Endothelial cell of hepatic sinusoid (primary cell): Measurements from ENCODE around the gene SSU72.

ENCODE experiments used
- in situ Hi-C: cut with HindIII; loops from 2 replicates; pipeline ENCODE4 v1.10.0; 2017; ENCODE audit warnings: low sequenced_read_pairs

SSU72 gene

DNA sequence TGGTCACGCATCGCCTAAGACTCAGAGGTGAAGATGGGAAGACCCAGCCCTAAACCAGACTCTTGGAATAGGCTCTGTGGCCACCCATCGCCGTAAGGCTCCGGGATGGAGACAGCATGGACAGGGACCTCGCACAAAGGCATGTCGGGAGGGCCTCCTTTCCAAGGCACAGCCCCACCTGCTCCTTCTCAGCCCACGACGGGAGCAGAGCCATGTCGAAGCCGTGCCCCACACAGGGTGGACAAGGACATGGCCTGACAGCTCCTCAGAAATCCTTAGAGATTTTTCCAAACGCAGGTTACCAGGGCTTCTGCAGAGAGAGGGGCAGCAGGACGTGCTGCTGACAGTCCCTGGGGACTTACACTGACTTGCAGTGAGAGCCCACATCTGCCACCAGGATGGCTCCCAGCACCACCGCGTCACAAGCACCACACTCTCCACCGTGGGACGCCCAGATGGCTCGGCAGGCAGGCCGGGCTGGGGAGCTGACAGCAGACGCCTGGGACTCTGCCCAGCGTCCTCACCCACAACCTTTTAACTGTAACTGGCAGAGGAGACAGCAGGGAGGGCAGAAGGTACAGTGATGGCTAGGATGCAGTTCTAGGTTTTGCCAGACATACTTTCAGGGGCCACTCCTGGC is 12.0 kb downstream of the SSU72 start:
- in situ Hi-C loops = loop anchor here (5.0 kb wide), 1 partner anchor 55 kb away; the partner anchor contains the start of gene MIB2

DNA sequence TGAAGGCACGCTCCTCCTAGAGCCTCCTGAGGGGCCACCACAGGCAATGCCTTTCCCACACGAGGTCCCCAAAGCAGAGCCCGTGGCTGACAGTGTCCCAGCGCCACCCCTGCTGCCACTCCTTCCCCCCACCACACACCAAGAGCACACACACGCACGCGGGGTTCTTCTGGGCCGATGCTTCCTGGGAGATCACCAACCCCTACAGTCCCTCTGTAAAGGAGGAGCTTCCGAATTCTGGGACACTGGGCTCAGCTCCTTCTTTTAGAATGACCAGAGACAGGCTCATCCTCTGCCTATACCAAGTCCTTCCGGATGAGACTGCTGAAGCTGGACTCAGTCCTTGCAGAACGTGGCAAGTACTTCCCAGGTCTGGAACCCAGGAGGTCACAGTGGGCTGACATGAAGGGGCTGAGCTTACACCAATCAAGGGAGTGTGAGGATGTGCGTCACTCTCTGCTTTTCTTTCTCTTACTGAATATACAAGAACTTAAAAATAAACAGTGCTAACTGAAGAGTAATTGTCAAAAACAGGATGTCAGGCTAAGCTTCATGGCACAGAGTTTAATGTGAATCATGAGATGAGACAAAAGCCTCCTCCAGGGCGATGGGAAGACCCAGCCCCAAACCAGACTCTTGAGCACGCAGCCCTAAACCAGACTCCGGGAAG is 12.7 kb downstream of the SSU72 start:
- in situ Hi-C loops = loop anchor here (5.0 kb wide), 1 partner anchor 55 kb away; the partner anchor contains the start of gene MIB2

DNA sequence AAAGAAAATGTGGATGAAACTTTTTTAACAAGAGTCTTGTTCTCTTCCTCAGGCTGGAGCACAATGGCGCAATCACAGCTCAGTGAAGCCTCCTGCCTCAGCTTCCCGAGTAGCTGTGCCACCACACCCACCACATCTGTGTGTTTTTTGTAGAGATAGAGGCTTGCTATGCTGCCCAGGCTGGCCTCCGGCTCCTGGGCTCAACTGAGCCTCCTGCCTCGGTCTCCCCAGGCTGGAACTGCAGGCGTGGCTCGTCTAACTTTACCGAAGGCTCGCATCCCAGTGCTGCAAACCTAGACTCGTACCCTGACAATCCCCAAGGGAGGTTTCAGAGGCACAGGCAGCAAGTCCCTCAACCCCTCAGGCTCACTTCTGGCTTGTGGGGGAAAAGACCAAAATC is 14.5 kb downstream of the SSU72 start:
- in situ Hi-C loops = loop anchor here (5.0 kb wide), 1 partner anchor 57 kb away; the partner anchor contains the start of gene MIB2

DNA sequence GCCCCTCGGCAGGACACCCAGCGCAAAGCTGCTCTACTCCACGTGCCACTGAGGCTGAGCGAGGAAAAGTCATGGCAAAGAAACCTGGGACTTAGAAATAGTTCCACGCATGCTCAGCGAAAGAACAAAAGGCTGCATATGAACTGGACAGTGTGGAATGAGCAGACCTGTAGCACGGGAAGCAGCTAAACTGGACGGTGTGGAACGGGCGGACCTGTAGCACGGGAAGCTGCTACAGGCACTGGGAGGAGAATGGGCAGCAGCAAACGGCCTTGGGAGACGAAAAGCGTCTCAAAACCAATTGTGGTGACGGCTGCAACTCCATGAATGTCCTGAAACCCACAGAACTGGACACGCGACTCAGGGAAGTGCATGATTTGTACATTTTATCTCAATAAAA is 15.6 kb downstream of the SSU72 start:
- in situ Hi-C loops = loop anchor here (10.0 kb wide), 1 partner anchor 184 kb away; the partner anchor contains the start of gene AURKAIP1

DNA sequence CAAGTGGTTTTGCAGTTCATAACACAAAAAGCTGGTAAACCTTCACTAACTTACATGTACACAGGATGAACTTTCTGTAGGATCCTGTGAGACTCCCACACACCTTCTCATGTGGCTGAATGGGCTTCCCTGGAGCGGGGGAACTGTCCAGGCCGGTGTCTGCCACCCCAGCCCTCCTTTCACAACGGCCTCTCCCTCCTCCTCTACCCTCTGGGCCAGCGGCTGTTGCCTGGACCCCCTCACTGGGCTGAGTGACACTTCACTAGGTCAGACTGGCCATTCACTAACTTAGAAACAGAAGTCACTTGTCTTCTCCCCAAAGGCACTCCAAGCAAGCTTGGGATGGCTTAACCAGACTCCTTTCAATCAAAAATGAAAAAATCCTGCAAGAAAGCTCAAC is 16.1 kb downstream of the SSU72 start:
- in situ Hi-C loops = loop anchor here (10.0 kb wide), 1 partner anchor 184 kb away; the partner anchor contains the start of gene AURKAIP1

DNA sequence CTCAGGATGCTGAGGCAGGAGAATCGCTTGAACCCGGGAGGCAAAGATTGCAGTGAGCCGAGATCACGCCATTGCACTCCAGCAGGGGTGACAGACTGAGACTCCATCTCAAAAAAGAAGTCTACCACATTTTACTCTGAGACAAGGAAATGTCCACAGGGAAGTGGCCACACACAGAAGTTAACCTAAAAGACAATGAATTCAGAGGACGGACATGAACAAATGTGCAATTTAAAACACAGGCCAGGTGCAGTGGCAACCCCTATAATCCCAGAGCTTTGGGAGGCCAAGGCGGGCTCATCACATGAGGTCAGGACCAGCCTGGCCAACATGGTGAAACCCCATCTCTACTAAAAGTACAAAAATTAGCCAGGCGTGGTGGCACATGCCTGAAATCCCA is 17.0 kb downstream of the SSU72 start:
- in situ Hi-C loops = loop anchor here (10.0 kb wide), 1 partner anchor 183 kb away; the partner anchor contains the start of gene AURKAIP1

DNA sequence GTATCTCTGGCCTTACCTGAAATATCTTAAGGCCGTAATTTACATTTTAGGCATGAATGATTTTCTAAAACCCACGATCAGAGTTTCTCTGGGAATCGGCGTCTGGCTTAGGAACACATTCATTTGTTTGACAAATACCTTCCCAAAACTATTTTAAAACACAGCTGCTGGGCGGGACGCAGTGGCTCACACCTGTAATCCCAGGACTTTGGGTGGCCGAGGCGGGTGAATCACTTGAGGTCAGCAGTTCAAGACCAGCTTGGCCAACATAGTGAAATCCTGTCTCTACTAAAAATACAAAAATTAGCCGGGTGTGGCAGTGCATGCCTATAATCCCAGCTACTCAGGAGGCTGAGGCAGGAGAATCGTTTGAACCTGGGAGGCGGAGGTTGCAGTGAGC is 17.7 kb downstream of the SSU72 start:
- in situ Hi-C loops = loop anchor here (10.0 kb wide), 1 partner anchor 182 kb away; the partner anchor contains the start of gene AURKAIP1

DNA sequence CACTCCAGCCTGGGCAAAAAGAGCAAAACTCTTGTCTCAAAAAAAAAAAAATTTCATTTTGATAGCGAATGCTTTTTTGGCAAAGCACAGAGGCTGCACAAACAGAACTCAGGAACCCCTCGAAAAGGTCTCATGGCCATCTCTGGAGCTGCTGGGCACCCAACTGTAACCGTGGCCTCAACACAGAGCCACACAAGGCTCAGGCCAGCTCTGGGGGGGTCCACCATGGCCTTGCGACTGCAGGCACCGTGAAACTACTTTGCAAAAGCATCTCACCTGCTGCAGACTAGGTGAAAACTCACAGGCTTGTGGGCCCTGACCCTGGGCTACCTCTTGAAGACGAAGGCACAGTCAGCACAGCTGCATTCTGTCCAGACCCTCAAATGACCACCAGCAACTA is 18.2 kb downstream of the SSU72 start:
- in situ Hi-C loops = loop anchor here (10.0 kb wide), 1 partner anchor 182 kb away; the partner anchor contains the start of gene AURKAIP1

DNA sequence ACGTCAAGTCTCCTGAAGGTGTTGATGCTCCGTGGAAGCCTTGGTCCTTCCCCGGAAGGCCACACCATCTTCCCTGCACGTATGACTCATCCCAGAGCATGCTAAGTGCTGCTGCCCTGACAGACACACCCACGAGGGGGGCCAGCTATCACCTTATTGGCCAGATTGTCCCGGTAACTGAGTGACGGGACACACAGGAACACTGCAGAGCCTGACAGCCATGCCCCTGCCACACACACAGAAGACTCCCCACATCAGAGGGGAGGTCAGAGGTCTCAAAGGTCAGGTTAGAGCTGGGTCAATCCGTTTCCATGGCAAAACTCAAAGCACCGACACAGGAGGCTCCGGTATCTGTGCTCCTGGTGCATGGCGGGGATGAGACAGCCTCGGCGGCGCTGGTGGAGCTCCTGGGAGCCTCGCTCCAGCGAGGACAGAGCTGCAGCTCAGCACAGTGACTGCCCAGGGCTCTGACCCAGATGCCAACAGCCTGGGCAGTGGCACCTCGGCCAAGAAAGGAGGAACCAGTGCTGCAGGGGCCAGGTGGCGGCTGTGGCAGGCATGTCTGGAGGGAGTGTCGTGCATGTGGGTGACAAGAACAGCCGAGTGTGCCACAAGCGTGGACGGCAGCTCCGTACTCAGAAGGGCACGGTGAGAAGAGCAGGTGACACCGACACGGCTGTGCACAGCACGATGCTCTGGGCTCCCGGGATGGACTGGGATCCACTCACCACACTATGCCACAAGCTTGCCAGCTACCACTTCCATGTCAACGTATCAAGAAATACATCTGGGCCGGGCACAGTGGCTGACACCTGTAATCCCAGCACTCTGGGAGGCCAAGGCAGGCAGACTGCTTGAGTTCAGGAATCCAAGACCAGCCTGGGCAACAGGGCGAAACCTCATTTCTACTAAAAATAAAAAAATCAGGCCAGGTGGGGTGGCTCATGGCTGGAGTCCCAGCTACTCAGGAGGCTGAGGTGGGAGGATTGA is 19.4 kb downstream of the SSU72 start:
- in situ Hi-C loops = loop anchor here (10.0 kb wide), 1 partner anchor 180 kb away; the partner anchor contains the start of gene AURKAIP1

DNA sequence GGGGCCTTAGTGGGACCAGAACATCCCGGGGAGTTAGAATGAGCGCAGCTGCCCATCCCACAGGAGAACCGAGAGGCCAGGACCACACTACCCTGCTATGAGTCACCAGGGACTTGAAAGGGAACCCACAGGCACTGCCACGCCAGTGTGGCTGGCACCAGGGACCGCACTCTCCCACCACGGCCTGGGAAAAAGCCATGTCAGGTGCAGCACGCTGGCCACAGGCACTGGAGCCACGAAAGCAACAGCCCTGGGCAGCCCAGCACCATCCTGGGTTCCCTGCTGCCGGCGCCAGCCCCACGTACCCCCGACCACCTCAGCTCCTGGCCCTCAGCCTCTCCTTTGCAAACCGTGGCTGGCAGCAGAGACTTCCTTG is 20.1 kb downstream of the SSU72 start:
- in situ Hi-C loops = loop anchor here (10.0 kb wide), 1 partner anchor 180 kb away; the partner anchor contains the start of gene AURKAIP1

DNA sequence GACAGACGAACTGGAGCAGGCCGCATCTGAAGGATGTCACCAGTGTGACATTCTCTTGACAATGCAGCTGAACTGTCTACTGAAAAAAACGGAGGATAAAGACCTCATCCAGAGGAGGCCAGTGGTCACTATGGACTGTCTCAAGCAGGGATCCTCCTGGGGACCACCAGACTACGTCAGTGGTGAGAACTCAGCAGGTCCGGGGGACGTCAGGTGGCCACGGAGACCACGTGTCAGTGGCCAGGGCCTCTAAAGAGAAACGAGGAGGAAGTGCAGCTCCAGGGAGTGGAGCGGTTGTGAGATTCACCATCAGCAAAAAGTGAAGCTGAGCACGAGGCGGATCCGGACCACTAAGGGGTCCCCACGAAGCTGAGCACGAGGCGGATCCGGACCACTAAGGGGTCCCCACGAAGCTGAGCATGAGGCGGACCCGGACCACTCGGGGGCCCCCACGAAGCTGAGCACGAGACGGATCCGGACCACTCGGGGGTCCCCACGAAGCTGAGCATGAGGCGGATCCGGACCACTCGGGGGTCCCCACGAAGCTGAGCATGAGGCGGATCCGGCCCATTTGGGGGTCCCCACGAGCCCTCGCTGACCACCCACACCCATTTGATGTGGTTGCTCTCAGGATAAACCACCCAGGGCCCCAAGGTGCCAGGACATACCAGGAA is 20.7 kb downstream of the SSU72 start:
- in situ Hi-C loops = loop anchor here (10.0 kb wide), 1 partner anchor 179 kb away; the partner anchor contains the start of gene AURKAIP1

DNA sequence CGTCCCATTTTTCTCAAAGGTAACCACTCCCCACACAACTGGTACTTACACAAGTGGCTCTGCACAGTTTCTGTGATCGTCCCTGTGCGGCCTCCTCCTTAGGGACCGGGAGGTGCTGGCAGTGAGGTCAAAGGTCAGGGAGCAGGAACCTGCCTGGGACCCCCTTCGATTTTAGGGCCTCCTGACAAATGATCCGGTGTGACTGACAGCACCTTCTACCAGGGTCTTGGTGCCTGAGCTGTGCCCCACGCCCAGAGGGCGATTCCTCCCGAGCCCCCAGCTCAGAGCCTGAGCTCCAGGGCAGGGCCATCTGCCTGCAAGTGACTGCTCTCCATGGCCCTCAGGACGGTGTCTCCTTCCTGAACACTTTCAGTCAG is 22.4 kb downstream of the SSU72 start:
- in situ Hi-C loops = loop anchor here (10.0 kb wide), 1 partner anchor 177 kb away; the partner anchor contains the start of gene AURKAIP1

DNA sequence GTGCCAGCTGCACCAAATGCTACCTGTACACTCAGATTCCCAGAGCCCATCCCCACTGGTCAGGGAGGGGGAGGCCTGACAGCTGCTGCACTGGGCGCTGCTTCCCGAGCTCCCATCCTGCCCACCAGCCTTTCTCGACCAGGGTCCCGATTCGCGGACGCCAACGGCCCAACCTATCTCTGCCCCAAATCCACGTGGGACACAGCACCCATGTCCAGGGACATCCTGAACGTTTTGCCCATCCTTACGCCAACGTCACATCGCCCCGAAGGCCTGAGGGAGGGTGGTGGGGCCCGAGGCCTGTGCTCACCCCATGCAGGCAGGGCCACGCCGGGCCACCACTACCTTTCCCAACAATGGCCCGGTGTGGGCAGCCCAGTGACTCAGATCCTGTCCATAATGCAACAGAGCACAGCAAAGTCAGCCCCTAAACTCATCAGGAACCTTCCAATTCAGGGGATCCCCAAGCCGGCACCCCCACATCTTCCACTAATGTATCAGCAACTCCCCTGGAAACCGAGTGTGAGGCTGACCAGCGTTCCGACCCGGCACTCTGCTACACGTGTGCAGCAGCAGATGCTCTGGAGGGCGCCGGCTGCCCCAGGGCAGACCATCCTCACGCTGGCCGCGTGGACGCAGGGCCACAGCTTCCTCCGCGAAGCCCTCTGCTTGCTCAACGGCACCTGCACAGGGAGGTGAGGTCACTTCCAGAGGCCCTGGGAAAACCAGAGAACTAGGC is 23.0 kb downstream of the SSU72 start:
- in situ Hi-C loops = loop anchor here (10.0 kb wide), 1 partner anchor 177 kb away; the partner anchor contains the start of gene AURKAIP1

DNA sequence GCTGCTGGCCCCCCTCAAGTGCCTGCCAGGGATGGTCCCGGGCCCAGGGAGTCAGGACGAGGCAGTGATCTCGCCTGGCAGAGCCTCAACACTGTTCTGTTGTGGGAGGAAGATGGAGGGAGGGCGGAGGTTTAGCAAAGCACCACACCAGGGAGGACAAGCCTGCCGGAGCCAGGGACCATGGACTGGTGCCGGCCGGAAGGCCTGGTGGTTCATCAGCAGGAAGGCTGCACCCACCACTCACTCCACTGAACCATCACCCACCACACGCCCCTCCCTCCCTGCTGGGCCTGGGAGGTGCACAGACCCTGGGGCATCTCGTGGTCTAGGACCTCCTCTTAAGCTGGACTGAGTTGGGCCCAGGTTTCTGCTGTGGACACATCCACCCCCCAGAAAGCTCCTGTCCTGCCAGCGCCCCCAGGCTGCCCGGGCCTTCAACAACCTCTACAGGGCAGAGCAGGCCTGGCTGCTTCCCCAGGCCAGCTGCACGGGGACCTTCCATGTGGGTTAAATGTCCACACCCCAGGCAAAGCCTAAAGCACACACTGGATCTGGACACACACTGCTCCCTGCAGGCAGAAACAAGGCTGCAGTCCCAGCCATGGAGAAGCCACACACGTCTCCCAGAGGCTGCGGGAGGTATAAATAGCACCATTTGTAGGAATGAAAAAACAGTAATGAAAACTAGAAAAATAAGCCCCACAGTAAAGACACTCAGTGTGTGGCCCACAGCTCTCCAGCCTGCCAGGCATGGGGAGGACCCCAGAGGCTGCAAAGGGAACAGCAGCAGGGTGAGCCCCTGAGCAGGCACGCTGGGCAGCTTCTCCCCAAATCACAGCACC is 23.9 kb downstream of the SSU72 start:
- in situ Hi-C loops = loop anchor here (10.0 kb wide), 1 partner anchor 176 kb away; the partner anchor contains the start of gene AURKAIP1

DNA sequence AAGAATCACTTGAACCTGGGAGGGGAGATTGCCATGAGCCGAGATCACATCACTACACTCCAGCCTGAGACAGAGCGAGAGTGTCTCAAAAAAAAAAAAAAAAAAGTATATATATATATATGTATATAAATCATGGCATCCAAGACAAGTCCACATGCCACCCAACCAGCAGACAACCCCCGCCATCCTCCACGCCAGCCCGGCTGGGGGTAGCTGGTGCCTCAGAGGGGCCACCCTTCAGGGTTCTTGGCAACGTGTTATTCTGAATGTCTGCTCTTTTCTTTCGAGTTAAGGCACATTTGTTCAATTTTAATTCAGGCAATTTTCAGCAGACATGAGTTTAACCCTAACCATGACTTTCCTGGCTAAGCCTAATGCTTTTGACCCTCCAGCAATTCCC is 24.6 kb downstream of the SSU72 start:
- in situ Hi-C loops = loop anchor here (10.0 kb wide), 1 partner anchor 175 kb away; the partner anchor contains the start of gene AURKAIP1

DNA sequence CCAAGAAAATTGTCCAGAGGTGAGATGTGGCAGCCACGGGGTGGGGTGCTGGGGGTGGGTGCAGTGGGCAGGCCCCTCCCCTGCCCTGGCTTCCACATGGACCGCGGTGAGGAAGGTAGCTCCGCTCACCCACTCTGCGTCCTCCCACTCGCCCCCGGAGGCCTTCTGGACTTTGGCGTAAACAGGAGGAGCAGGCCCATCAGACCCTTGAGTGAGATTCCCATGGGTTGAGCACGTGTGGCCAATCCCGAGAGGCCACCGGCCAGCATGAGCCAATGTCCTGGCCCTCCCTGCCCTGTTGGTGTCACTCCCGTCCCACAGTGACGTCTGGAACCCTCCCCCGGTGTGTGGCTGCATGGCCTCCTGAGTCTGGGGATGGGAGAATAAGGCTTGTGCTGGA is 26.1 kb downstream of the SSU72 start:
- in situ Hi-C loops = no loop called here

DNA sequence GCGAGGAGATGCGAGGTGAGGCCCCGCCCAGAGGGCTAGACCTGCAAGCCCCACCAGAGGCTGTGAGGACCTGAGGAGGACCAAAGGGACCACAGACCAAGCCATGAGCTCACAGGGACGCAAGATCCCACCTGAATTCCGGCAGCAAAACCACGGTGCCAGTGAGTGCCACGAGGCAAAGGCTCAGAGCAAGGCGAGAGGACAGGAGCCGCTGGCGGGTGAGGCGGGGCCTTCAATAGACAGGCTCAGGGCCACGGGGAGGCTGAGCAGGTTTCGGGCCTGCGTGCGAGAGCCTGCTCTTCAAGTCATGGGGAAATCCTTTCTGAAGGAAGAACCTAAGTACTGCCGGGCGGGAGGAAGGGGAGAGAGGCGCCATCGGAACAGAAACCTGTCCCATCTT is 27.2 kb downstream of the SSU72 start:
- in situ Hi-C loops = no loop called here

DNA sequence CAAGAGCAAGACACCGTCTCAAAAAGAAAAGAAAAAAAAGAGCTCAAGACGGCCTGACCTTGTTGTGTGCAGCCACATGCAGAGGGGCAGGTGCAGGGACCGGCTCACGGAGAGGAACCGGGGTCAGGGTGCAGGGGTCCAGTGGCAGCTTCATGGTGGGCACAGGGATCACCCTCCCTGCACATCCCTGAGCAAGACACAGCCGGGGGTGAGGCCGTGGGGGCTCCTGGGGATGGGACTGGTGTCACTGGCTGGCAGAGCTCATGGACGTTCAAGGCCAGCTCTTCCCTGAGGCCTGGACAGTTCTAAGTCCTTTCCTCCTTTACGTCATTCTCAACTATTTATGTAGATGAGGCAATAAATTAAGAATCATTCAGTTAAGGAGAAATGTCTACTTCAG is 27.7 kb downstream of the SSU72 start:
- in situ Hi-C loops = no loop called here
